ENCODE data around the gene SPATA18. TPM values are rescaled to one million over a fixed set of nuclear protein-coding genes. Genes with fewer than 3 reads are reported as not detected.

Gene SPATA18
- total RNA-seq, 1 experiment from 2014 or later: 0.47 TPM

DNA sequence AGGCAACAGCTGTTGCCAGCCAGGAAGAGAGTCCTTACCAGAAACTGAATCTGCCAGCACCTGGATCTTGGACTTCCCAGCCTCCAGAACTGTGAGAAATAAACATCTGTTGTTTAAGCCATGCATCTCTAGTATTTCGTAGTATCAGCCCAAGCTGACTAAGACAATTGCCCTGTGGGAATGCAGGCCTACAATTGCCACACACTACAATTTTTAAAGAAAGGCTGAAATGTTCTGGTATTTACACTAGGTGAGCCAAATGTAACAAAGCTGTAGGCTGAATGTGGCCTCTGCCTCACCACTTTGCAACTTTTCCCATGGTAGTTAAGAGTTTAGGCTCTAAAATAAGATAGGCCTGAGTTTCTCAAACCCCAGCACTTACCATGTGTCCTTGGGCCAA is 59.1 kb downstream of the SPATA18 start:
- ChIA-PET RAD21 (ENCODE audit: low non-redundant PET in 1 of 2, low total read pairs in 2 of 2, uncharacterized antibody in 2 of 2, unreplicated experiment in 2 of 2) (no interaction called here), CTCF (no interaction called here), POLR2A (no interaction called here)
- Histone ChIP-seq H3K9ac (ENCODE audit: low read length) (no peak overlapping the region), H3K27ac (ENCODE audit: low read depth, low read length) (no peak overlapping the region), H3K36me3 (ENCODE audit: control insufficient read depth in 1 of 2, insufficient read depth in 2 of 2, low read length in 2 of 2) (no peaks in the 10 kb centered on the region), H3K9me2 (ENCODE audit: insufficient read depth) (no peaks in the 10 kb centered on the region), H3K4me3 (replicated peaks in 1 of 2; ENCODE audit: low read depth in 1 of 2, low read length in 2 of 2) (no peak overlapping the region), H4K20me1 (ENCODE audit: insufficient read depth) (no peaks in the 10 kb centered on the region), H3K4me2 (ENCODE audit: low read length) (no peak overlapping the region), H3K79me2 (ENCODE audit: insufficient read depth, low read length) (no peaks in the 10 kb centered on the region), H3K27me3 (ENCODE audit: insufficient read depth, low read length) (no peaks in the 10 kb centered on the region), H2AFZ (ENCODE audit: low read depth, low read length, poor library complexity, severe bottlenecking) (no peak overlapping the region), H3K9me3 (ENCODE audit: control insufficient read depth in 1 of 2, insufficient read depth in 1 of 2, low read depth in 1 of 2, low read length in 2 of 2) (no peaks in the 10 kb centered on the region), H3K4me1 (ENCODE audit: control insufficient read depth in 1 of 2, insufficient read depth in 2 of 2, low read length in 2 of 2) (no peaks in the 10 kb centered on the region)
- no peak for DNase-seq (ENCODE audit: low read depth, low spot score)
- BruUV-seq (replicated peaks): no TSS peak
- no peak for TF ChIP-seq POLR2AphosphoS5 (IDR thresholded peaks at IDR 0.05; ENCODE audit: low read depth, low read length)
- no peak for TF ChIP-seq FOSL1 (IDR thresholded peaks at IDR 0.05; ENCODE audit: low read depth)
- TF ChIP-seq, protein P1, sequence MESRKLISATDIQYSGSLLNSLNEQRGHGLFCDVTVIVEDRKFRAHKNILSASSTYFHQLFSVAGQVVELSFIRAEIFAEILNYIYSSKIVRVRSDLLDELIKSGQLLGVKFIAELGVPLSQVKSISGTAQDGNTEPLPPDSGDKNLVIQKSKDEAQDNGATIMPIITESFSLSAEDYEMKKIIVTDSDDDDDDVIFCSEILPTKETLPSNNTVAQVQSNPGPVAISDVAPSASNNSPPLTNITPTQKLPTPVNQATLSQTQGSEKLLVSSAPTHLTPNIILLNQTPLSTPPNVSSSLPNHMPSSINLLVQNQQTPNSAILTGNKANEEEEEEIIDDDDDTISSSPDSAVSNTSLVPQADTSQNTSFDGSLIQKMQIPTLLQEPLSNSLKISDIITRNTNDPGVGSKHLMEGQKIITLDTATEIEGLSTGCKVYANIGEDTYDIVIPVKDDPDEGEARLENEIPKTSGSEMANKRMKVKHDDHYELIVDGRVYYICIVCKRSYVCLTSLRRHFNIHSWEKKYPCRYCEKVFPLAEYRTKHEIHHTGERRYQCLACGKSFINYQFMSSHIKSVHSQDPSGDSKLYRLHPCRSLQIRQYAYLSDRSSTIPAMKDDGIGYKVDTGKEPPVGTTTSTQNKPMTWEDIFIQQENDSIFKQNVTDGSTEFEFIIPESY (IDR thresholded peaks at IDR 0.05; ENCODE audit: extremely low read depth, insufficient replicate concordance, low read length): no peak
- no peak for TF ChIP-seq RAD21 (IDR thresholded peaks at IDR 0.05; ENCODE audit: low read depth)
- TF ChIP-seq TCF7L2 (IDR thresholded peaks at IDR 0.05; ENCODE audit: borderline replicate concordance, extremely low read depth, insufficient read depth, insufficient read length): no peak
- TF ChIP-seq CEBPB (IDR thresholded peaks at IDR 0.05; ENCODE audit: low read depth): no peak
- intact Hi-C loops (cut with micrococcal nuclease): no loop called here
- ATAC-seq: no peak

DNA sequence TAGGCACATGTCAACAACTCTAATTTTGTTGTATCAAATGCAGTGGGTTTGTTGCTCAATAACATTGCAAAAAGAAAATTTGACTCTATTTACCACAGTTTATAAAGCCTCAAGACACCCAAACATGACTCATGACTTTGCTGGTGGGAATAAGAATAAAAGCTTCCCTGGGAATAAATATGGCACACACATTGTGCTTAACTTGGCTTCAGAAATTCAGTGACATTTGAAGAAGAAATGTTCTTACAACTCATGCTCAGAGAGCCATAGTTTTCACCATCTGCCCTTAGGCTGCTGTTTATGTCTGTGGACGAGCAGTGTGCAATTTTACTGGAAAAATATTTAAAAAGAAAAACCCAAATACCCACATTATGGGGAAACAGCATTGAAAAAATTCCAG is 60.9 kb downstream of the SPATA18 start:
- Histone ChIP-seq H3K27me3 (ENCODE audit: insufficient read depth, low read length) (no peaks in the 10 kb centered on the region), H3K27ac (ENCODE audit: low read depth, low read length) (no peak overlapping the region), H4K20me1 (ENCODE audit: insufficient read depth) (no peaks in the 10 kb centered on the region), H2AFZ (ENCODE audit: low read depth, low read length, poor library complexity, severe bottlenecking) (no peak overlapping the region), H3K4me2 (ENCODE audit: low read length) (no peak overlapping the region), H3K79me2 (ENCODE audit: insufficient read depth, low read length) (no peaks in the 10 kb centered on the region), H3K36me3 (ENCODE audit: control insufficient read depth in 1 of 2, insufficient read depth in 2 of 2, low read length in 2 of 2) (no peaks in the 10 kb centered on the region), H3K4me3 (replicated peaks in 1 of 2; ENCODE audit: low read depth in 1 of 2, low read length in 2 of 2) (no peak overlapping the region), H3K9ac (ENCODE audit: low read length) (no peak overlapping the region), H3K9me3 (ENCODE audit: control insufficient read depth in 1 of 2, insufficient read depth in 1 of 2, low read depth in 1 of 2, low read length in 2 of 2) (no peaks in the 10 kb centered on the region), H3K9me2 (ENCODE audit: insufficient read depth) (no peaks in the 10 kb centered on the region), H3K4me1 (ENCODE audit: control insufficient read depth in 1 of 2, insufficient read depth in 2 of 2, low read length in 2 of 2) (no peaks in the 10 kb centered on the region)
- RAD21 ChIA-PET (ENCODE audit: low non-redundant PET in 1 of 2, low total read pairs in 2 of 2, uncharacterized antibody in 2 of 2, unreplicated experiment in 2 of 2): no interaction called here
- CTCF ChIA-PET: no interaction called here
- POLR2A ChIA-PET: no interaction called here
- DNase-seq (ENCODE audit: low read depth, low spot score) (no peak), ATAC-seq (no peak)
- BruUV-seq (replicated peaks): no TSS peak
- intact Hi-C loops (cut with micrococcal nuclease): no loop called here
- TF ChIP-seq TCF7L2 (IDR thresholded peaks at IDR 0.05; ENCODE audit: borderline replicate concordance, extremely low read depth, insufficient read depth, insufficient read length) (no peak), EGR1 (IDR thresholded peaks at IDR 0.05; ENCODE audit: low read depth) (no peak), EZH2 (IDR thresholded peaks at IDR 0.05) (no peak), CEBPB (IDR thresholded peaks at IDR 0.05; ENCODE audit: low read depth) (no peak), CBX3 (IDR thresholded peaks at IDR 0.05; ENCODE audit: low read depth) (no peak), FOSL1 (IDR thresholded peaks at IDR 0.05; ENCODE audit: low read depth) (no peak)
- TF ChIP-seq, protein P2, sequence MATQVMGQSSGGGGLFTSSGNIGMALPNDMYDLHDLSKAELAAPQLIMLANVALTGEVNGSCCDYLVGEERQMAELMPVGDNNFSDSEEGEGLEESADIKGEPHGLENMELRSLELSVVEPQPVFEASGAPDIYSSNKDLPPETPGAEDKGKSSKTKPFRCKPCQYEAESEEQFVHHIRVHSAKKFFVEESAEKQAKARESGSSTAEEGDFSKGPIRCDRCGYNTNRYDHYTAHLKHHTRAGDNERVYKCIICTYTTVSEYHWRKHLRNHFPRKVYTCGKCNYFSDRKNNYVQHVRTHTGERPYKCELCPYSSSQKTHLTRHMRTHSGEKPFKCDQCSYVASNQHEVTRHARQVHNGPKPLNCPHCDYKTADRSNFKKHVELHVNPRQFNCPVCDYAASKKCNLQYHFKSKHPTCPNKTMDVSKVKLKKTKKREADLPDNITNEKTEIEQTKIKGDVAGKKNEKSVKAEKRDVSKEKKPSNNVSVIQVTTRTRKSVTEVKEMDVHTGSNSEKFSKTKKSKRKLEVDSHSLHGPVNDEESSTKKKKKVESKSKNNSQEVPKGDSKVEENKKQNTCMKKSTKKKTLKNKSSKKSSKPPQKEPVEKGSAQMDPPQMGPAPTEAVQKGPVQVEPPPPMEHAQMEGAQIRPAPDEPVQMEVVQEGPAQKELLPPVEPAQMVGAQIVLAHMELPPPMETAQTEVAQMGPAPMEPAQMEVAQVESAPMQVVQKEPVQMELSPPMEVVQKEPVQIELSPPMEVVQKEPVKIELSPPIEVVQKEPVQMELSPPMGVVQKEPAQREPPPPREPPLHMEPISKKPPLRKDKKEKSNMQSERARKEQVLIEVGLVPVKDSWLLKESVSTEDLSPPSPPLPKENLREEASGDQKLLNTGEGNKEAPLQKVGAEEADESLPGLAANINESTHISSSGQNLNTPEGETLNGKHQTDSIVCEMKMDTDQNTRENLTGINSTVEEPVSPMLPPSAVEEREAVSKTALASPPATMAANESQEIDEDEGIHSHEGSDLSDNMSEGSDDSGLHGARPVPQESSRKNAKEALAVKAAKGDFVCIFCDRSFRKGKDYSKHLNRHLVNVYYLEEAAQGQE (IDR thresholded peaks at IDR 0.05; ENCODE audit: low read depth): no peak
- TF ChIP-seq, protein P3, sequence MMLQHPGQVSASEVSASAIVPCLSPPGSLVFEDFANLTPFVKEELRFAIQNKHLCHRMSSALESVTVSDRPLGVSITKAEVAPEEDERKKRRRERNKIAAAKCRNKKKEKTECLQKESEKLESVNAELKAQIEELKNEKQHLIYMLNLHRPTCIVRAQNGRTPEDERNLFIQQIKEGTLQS (IDR thresholded peaks at IDR 0.05): no peak
- TF ChIP-seq, protein P4, sequence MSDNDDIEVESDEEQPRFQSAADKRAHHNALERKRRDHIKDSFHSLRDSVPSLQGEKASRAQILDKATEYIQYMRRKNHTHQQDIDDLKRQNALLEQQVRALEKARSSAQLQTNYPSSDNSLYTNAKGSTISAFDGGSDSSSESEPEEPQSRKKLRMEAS (IDR thresholded peaks at IDR 0.05): no peak
- TF ChIP-seq, protein P1 (IDR thresholded peaks at IDR 0.05; ENCODE audit: extremely low read depth, insufficient replicate concordance, low read length): no peak
